Measurements from ENCODE around the gene ARFIP1.
A peak's percentile ranks its signal among the peaks of the same experiment; 100 is the strongest.

ARFIP1 gene

GRCh38 chr4:152779513-152780266 lies at the start of gene ARFIP1, which contains the start of gene TIGD4:
Gene ARFIP1 (plus strand): TSS chr4:152779954. CDS start chr4:152829634, 49,680 bp downstream.
Gene TIGD4 (minus strand): TSS chr4:152779730. CDS start chr4:152771004, 8,726 bp downstream.
- DNase-seq (ENCODE audit: low read depth) = peak; percentile 98
- peak; percentile 40 for TF ChIP-seq CTCF (IDR thresholded peaks at IDR 0.05; ENCODE audit: insufficient read depth, low read depth, low read length, missing control alignments)
- peak within 1 kb of the TSS; percentile 67 for H3K4me3 ChIP-seq (ENCODE audit: low read depth, low read length)

GRCh38 chr4:152731997-152732396 lies 47.8 kb upstream of the ARFIP1 start:
- TF ChIP-seq CTCF (IDR thresholded peaks at IDR 0.05; ENCODE audit: insufficient read depth, low read depth, low read length, missing control alignments) = no peak

GRCh38 chr4:152734015-152734698 lies 45.6 kb upstream of the ARFIP1 start:
- TF ChIP-seq CTCF (IDR thresholded peaks at IDR 0.05; ENCODE audit: insufficient read depth, low read depth, low read length, missing control alignments) = no peak
- no peak for DNase-seq (ENCODE audit: low read depth)
- no peak overlapping the region for H3K4me3 ChIP-seq (ENCODE audit: low read depth, low read length)

More at GRCh38 chr4:152731997-152732396, 47.8 kb upstream of the ARFIP1 start:
- no peak for DNase-seq (ENCODE audit: low read depth)
- no peak overlapping the region for H3K4me3 ChIP-seq (ENCODE audit: low read depth, low read length)

- TF ChIP-seq CTCF (IDR thresholded peaks at IDR 0.05; ENCODE audit: insufficient read depth, low read depth, low read length, missing control alignments) = no peak
- no peak for DNase-seq (ENCODE audit: low read depth)
- H3K4me3 ChIP-seq (ENCODE audit: low read depth, low read length) = no peak overlapping the region
These were observed 45.1 kb upstream of the ARFIP1 start for GRCh38 chr4:152734699-152735050.

- peak; percentile 49 for TF ChIP-seq CTCF (IDR thresholded peaks at IDR 0.05; ENCODE audit: insufficient read depth, low read depth, low read length, missing control alignments)
- no peak overlapping the region for H3K4me3 ChIP-seq (ENCODE audit: low read depth, low read length)
- DNase-seq (ENCODE audit: low read depth) = peak; percentile 30
These were observed 44.3 kb upstream of the ARFIP1 start for GRCh38 chr4:152735396-152735859.

- DNase-seq (ENCODE audit: low read depth) = no peak
- no peak overlapping the region for H3K4me3 ChIP-seq (ENCODE audit: low read depth, low read length)
- TF ChIP-seq CTCF (IDR thresholded peaks at IDR 0.05; ENCODE audit: insufficient read depth, low read depth, low read length, missing control alignments) = no peak
These were observed 43.8 kb upstream of the ARFIP1 start for GRCh38 chr4:152735906-152736305.

Measured in GM12865 (cell line).